ENCODE measurements around the gene RCOR1.

Gene RCOR1

DNA sequence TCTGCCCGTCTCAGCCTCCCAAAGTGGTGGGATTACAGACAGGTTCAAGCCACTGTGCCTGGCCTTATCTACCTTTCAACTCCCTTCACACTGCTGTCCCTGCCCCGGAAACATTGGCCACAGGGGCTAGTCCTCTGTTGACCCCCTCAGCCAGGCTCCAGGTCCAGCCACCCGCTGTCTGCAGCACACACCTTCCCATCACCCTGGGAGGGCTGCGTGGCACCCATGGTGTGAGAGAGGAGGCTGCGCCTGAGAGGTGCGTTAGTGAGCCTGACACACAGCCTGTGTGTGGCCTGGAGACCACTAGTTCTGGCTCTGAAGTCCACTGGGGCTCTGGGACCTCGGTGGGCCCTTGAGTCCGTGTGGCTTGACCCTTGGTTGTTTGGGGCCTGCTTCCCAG, 156.4 kb downstream of the RCOR1 start:
- no peaks in the 10 kb centered on the region for H4K20me1 ChIP-seq (ENCODE audit: low read depth, low read length)
- H3K36me3 ChIP-seq (ENCODE audit: low read length) = no peaks in the 10 kb centered on the region
- no peaks in the 10 kb centered on the region for H3K9me2 ChIP-seq (replicated peaks; ENCODE audit: insufficient read depth, low read length)
- no peak overlapping the region for H3K4me3 ChIP-seq (ENCODE audit: insufficient read depth, low read length, poor library complexity, severe bottlenecking)
- no peaks in the 10 kb centered on the region for H3K9me3 ChIP-seq (ENCODE audit: insufficient read depth, low read length)
- H3K9ac ChIP-seq (ENCODE audit: low read length) = no peak overlapping the region
- no peaks in the 10 kb centered on the region for H3K27me3 ChIP-seq (ENCODE audit: low read length)
- H3F3A ChIP-seq (ENCODE audit: insufficient read depth) = no peaks in the 10 kb centered on the region
- H2AFZ ChIP-seq (ENCODE audit: low read depth, low read length, severe bottlenecking) = no peak overlapping the region
- no peaks in the 10 kb centered on the region for H3K79me2 ChIP-seq (ENCODE audit: insufficient read depth, low read length)
- no peak overlapping the region for H3K27ac ChIP-seq (ENCODE audit: low read depth, low read length)
- no peak for TF ChIP-seq EZH2phosphoT487 (conservative IDR thresholded peaks at IDR 0.05; ENCODE audit: low read length)
- TF ChIP-seq, protein P1, sequence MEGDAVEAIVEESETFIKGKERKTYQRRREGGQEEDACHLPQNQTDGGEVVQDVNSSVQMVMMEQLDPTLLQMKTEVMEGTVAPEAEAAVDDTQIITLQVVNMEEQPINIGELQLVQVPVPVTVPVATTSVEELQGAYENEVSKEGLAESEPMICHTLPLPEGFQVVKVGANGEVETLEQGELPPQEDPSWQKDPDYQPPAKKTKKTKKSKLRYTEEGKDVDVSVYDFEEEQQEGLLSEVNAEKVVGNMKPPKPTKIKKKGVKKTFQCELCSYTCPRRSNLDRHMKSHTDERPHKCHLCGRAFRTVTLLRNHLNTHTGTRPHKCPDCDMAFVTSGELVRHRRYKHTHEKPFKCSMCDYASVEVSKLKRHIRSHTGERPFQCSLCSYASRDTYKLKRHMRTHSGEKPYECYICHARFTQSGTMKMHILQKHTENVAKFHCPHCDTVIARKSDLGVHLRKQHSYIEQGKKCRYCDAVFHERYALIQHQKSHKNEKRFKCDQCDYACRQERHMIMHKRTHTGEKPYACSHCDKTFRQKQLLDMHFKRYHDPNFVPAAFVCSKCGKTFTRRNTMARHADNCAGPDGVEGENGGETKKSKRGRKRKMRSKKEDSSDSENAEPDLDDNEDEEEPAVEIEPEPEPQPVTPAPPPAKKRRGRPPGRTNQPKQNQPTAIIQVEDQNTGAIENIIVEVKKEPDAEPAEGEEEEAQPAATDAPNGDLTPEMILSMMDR (IDR thresholded peaks at IDR 0.05; ENCODE audit: insufficient read depth, low read length, poor library complexity, severe bottlenecking) = no peak
- H3K4me2 ChIP-seq (ENCODE audit: low read depth, low read length, poor library complexity, severe bottlenecking) = no peak overlapping the region

GRCh38 chr14:102749393-102750305, 157.2 kb downstream of the RCOR1 start:
- Histone ChIP-seq H3K27me3 (ENCODE audit: low read length) (no peaks in the 10 kb centered on the region), H3K79me2 (ENCODE audit: insufficient read depth, low read length) (no peaks in the 10 kb centered on the region), H3K9me2 (replicated peaks; ENCODE audit: insufficient read depth, low read length) (no peaks in the 10 kb centered on the region), H4K20me1 (ENCODE audit: low read depth, low read length) (no peaks in the 10 kb centered on the region), H3K9me3 (ENCODE audit: insufficient read depth, low read length) (no peaks in the 10 kb centered on the region), H3F3A (ENCODE audit: insufficient read depth) (no peaks in the 10 kb centered on the region), H3K4me2 (ENCODE audit: low read depth, low read length, poor library complexity, severe bottlenecking) (no peak overlapping the region), H2AFZ (ENCODE audit: low read depth, low read length, severe bottlenecking) (no peak overlapping the region), H3K36me3 (ENCODE audit: low read length) (no peaks in the 10 kb centered on the region), H3K9ac (ENCODE audit: low read length) (no peak overlapping the region), H3K27ac (ENCODE audit: low read depth, low read length) (no peak overlapping the region), H3K4me3 (ENCODE audit: insufficient read depth, low read length, poor library complexity, severe bottlenecking) (no peak overlapping the region)
- no peak for TF ChIP-seq EZH2phosphoT487 (conservative IDR thresholded peaks at IDR 0.05; ENCODE audit: low read length)
- TF ChIP-seq, protein P1 (IDR thresholded peaks at IDR 0.05; ENCODE audit: insufficient read depth, low read length, poor library complexity, severe bottlenecking) = no peak

DNA sequence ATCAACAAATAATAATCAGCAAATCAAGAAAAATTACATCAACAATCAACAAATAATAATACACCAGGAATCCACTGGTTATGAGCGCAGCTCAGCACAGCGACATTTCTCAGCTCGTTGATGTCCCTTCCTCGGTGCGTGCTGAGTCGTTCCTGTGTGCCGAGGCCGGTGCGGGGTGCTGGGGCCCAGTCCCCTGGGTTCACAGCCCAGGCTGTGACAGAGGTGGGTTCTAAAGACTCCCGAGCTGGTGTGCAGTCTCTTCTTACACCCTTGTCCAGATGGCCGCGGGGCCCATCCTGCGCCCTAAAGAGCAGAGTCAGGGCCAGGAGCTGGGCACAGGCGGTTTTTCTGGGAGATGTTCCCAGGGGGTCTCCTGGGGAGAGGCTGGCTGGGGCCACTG, 157.9 kb downstream of the RCOR1 start:
- H3K4me3 ChIP-seq (ENCODE audit: insufficient read depth, low read length, poor library complexity, severe bottlenecking) = no peak overlapping the region
- no peak for TF ChIP-seq EZH2phosphoT487 (conservative IDR thresholded peaks at IDR 0.05; ENCODE audit: low read length)
- TF ChIP-seq, protein P1 (IDR thresholded peaks at IDR 0.05; ENCODE audit: insufficient read depth, low read length, poor library complexity, severe bottlenecking) = no peak
- no peaks in the 10 kb centered on the region for H3K9me3 ChIP-seq (ENCODE audit: insufficient read depth, low read length)
- no peak overlapping the region for H3K4me2 ChIP-seq (ENCODE audit: low read depth, low read length, poor library complexity, severe bottlenecking)
- no peaks in the 10 kb centered on the region for H3K27me3 ChIP-seq (ENCODE audit: low read length)
- no peak overlapping the region for H3K9ac ChIP-seq (ENCODE audit: low read length)
- no peak overlapping the region for H2AFZ ChIP-seq (ENCODE audit: low read depth, low read length, severe bottlenecking)
- H3K9me2 ChIP-seq (replicated peaks; ENCODE audit: insufficient read depth, low read length) = no peaks in the 10 kb centered on the region
- H3K36me3 ChIP-seq (ENCODE audit: low read length) = no peaks in the 10 kb centered on the region
- no peak overlapping the region for H3K27ac ChIP-seq (ENCODE audit: low read depth, low read length)
- H3F3A ChIP-seq (ENCODE audit: insufficient read depth) = no peaks in the 10 kb centered on the region
- H3K79me2 ChIP-seq (ENCODE audit: insufficient read depth, low read length) = no peaks in the 10 kb centered on the region
- H4K20me1 ChIP-seq (ENCODE audit: low read depth, low read length) = no peaks in the 10 kb centered on the region
